Ovary (tissue), 9 donors: Measurements from ENCODE around the gene CENPP. TPM values are rescaled to one million over a fixed set of nuclear protein-coding genes. Genes with fewer than 3 reads are reported as not detected.

Experiments
- DNase-seq, 5 donors: peaks; one replicate each; pipeline ENCODE4 v3.0.0-alpha.2; 2019 to 2020
- H3K27ac ChIP-seq, 2 donors: fragments of 200-600 bp; one replicate each; pipeline versions ENCODE4 v1.5.1 to v1.8.0; 2019 to 2022
- H3K27me3 ChIP-seq: fragments of 200-600 bp; one replicate; pipeline ENCODE4 v1.8.0; 2022
- H3K36me3 ChIP-seq: fragments of 200-600 bp; sonication (generic); one replicate; pipeline ENCODE4 v1.5.1; 2019
- H3K4me1 ChIP-seq: one replicate; pipeline ENCODE4 v1.8.1; 2013; ENCODE audit warnings: mild to moderate bottlenecking, moderate library complexity; ENCODE audit not compliant: insufficient read depth
- H3K4me3 ChIP-seq: fragments of 200-600 bp; sonication (generic); one replicate; pipeline ENCODE4 v1.5.1; 2017
- H3K9me3 ChIP-seq, 2 donors: fragments of 200-600 bp in 1 of 2; sonication (generic) in 1 of 2; one replicate each; pipeline versions ENCODE4 v1.5.1 to v1.8.1; 2013 to 2019; ENCODE audit warnings: mild to moderate bottlenecking in 1 of 2, moderate library complexity in 1 of 2
- CTCF ChIP-seq, 3 donors: fragments of 450-650 bp in 2 of 3; fragments of 200-600 bp in 1 of 3; IDR thresholded peaks; one replicate each; pipeline versions ENCODE4 v1.5.1 to v1.8.0; 2016 to 2022; ENCODE audit warnings: antibody characterized with exemption in 3 of 3, mild to moderate bottlenecking in 1 of 3
- EP300 ChIP-seq: sonication (generic); formaldehyde crosslinking; IDR thresholded peaks from one replicate; pipeline ENCODE4 v1.6.1; 2017; ENCODE audit warnings: antibody characterized with exemption
- POLR2A ChIP-seq: fragments of 450-650 bp; IDR thresholded peaks from one replicate; pipeline ENCODE4 v1.6.1; 2017; ENCODE audit warnings: antibody characterized with exemption, mild to moderate bottlenecking, moderate library complexity
- WGBS, 3 donors: extraction: QIAGEN DNeasy Blood & Tissue Kit in 1 of 3; methylation state at CpG; one replicate each; pipeline versions ENCODE4 v1.1.5 to v1.1.7; 2013 to 2017; 5-methylcytosine and 5-hydroxymethylcytosine counted together
- intact Hi-C, 4 donors: fragments of 100-400 bp; cut with DNase I; formaldehyde crosslinking; loops; one replicate each; pipeline versions ENCODE4 v1.11.0 to v1.15.1; 2022 to 2023
- polyA plus RNA-seq, 2 donors: library from polyadenylated mRNA; stranded (reverse); fragments of 200-250 nt in 1 of 2; fragments of 350-450 nt in 1 of 2; fragmentation: Illumina TruSeq in 1 of 2; extraction: RNeasy Lipid Tissue Mini Kit (QIAGEN cat#74804) in 1 of 2; gene quantifications; one replicate each; pipeline ENCODE4 v1.2.3, GENCODE V29; 2013 to 2014
- total RNA-seq, 7 donors: library from RNA; depleted of rRNA in 2 of 7; stranded (reverse); fragments of >200 nt in 2 of 7; fragmentation: NEBNext Ultra II Directional in 3 of 7; extraction: Animal tissue kit (Norgen Biotek cat#: 25700) in 3 of 7; gene quantifications; one replicate each; pipeline versions ENCODE4 v1.1.0 to v1.2.4, GENCODE V29; 2016 to 2023
- donor health status: DM: no; HTN: no; CAD: no; lungs with moderate emphysema.
- donor health status: DM: no; HTN: no; CAD: no.
- donor health status: Bipolar disorder and iron deficiency.
- donor health status: DM: yes; HTN: yes; CAD: no.
- donor health status: DM: no; HTN: no; CAD: no.
- donor health status: DM: yes; HTN: yes; CAD: no.

Gene CENPP
- total and polyA plus RNA-seq, 9 donors: 1.4 to 9.5 (median 5.8) TPM

GRCh38 chr9:92503156-92503555 is 177.4 kb downstream of the CENPP start:
- TF ChIP-seq CTCF (IDR thresholded peaks at IDR 0.05) (no peak), POLR2A (no peak), EP300 (no peak)

DNA sequence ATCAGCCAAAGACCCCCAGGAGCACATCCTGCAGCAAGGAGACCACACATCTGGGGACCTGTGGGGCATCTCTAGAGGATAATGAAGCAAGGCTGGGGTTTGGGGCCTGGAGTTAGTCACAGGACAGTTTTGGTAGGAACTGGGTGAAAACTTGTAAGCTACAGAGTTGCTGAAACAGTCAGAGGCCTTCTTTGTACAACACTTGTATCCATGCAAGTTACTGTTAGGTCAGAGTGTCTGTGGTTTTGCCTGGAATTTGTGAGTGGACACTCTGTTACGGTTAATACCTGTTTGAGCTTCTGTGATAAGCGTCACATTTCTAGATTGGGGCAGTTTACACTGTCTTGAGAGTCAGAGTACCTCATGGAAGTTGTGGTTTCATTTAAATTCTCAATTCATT is 179.1 kb downstream of the CENPP start:
- DNase-seq: no peak
- Histone ChIP-seq H3K27me3 (no peaks in the 10 kb centered on the region), H3K4me1 (peaks cover 10% of the 10 kb centered on the region), H3K27ac (no peak overlapping the region), H3K9me3 (no peaks in the 10 kb centered on the region), H3K4me3 (no peak overlapping the region), H3K36me3 (no peaks in the 10 kb centered on the region)
- WGBS, 3 donors: 83 to 90% (median 87%) methylated on average over 2 of the region's 2 CpGs
- intact Hi-C loops: no loop called here
- TF ChIP-seq CTCF (IDR thresholded peaks at IDR 0.05): no peak
- no peak for TF ChIP-seq EP300
- TF ChIP-seq POLR2A: no peak

More at GRCh38 chr9:92503156-92503555, 177.4 kb downstream of the CENPP start:
- no peak overlapping the region for H3K4me3 ChIP-seq
- H3K9me3 ChIP-seq: no peaks in the 10 kb centered on the region
- H3K4me1 ChIP-seq: peaks cover 13% of the 10 kb centered on the region
- no peak overlapping the region for H3K27ac ChIP-seq
- H3K36me3 ChIP-seq: no peaks in the 10 kb centered on the region
- H3K27me3 ChIP-seq: no peaks in the 10 kb centered on the region
- 84 to 89% (median 89%) methylated on average over 2 of the region's 2 CpGs for WGBS, 3 donors
- intact Hi-C loops: no loop called here
- no peak for DNase-seq

GRCh38 chr9:92506184-92506857 is 180.6 kb downstream of the CENPP start:
- H3K36me3 ChIP-seq: no peaks in the 10 kb centered on the region
- DNase-seq: peak in 2 of 5 donors; percentile 46 to 48
- no peak overlapping the region for H3K4me3 ChIP-seq
- peaks cover 10% of the 10 kb centered on the region for H3K4me1 ChIP-seq
- WGBS, 3 donors: 7 to 19% (median 17%) methylated on average over 3 of the region's 3 CpGs
- intact Hi-C loops: no loop called here
- no peaks in the 10 kb centered on the region for H3K27me3 ChIP-seq
- H3K9me3 ChIP-seq: no peaks in the 10 kb centered on the region
- TF ChIP-seq EP300: no peak
- TF ChIP-seq POLR2A: no peak
- no peak for TF ChIP-seq CTCF (IDR thresholded peaks at IDR 0.05)
- peak overlapping the region in 1 of 2 donors; percentile 59 for H3K27ac ChIP-seq

DNA sequence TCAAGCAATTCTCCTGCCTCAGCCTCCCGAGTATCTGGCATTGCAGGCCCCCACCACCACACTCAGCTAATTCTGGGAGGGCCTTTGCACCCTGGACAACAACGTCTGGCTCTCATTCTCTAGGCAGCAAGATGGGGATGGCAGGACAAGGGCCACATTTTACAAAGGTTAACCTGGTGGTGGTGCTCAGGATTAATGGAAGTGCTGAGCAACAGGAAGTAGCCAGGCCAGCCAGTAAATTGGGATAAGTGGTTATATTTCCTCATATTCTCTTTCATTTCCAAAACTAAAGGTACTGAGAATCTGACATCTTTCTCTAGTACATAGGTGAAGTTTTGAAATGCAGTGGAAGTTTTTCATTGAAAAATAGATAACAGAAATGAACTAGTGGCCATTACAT is 181.3 kb downstream of the CENPP start:
- Histone ChIP-seq H3K27me3 (no peaks in the 10 kb centered on the region), H3K27ac (peak overlapping the region in 1 of 2 donors; percentile 59), H3K4me1 (peaks cover 10% of the 10 kb centered on the region), H3K9me3 (no peaks in the 10 kb centered on the region), H3K36me3 (no peaks in the 10 kb centered on the region), H3K4me3 (no peak overlapping the region)
- no peak for DNase-seq
- TF ChIP-seq POLR2A: no peak
- no peak for TF ChIP-seq CTCF (IDR thresholded peaks at IDR 0.05)
- TF ChIP-seq EP300: no peak
- 73 to 81% (median 75%) methylated on average over 2 of the region's 2 CpGs for WGBS, 3 donors
- intact Hi-C loops: no loop called here
